ENCODE data around the gene TOP3B. TPM values are rescaled to one million over a fixed set of nuclear protein-coding genes. Genes with fewer than 3 reads are reported as not detected.

TOP3B gene
- total RNA-seq, 1 donor from 2014 or later, result 53.9 TPM

DNA sequence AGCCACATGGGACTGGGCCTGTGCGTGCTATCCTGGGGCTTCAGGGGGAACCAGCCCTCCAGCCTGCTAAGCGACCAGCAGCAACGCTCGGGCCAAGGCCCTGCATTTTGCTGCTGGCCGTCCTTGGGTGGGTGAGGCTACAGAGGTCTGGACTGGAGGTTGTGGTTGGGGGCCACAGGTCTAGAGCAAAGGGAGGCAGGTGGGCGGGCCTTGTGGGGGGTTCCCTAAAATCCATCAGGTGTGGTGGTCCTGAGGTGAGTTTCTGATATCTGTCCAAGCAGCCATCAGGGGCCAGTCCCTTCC is 64.7 kb downstream of the TOP3B start:
- peaks cover 11% of the 10 kb centered on the region for H4K20me1 ChIP-seq (ENCODE audit: low read depth)
- no peak overlapping the region for H3K4me2 ChIP-seq
- no peaks in the 10 kb centered on the region for H3K27me3 ChIP-seq
- no peak overlapping the region for H3K9ac ChIP-seq
- TF ChIP-seq EZH2phosphoT487 (IDR thresholded peaks at IDR 0.05) (no peak), CTCF (IDR thresholded peaks at IDR 0.05) (no peak), EZH2 (IDR thresholded peaks at IDR 0.05) (no peak)
- H3F3A ChIP-seq (ENCODE audit: low read depth), result peaks cover 40% of the 10 kb centered on the region
- Mint-ChIP-seq H3K9me3 (no peaks in the 10 kb centered on the region), H3K27me3 (ENCODE audit: insufficient read depth, low read depth) (peaks cover 4% of the 10 kb centered on the region), H3K36me3 (no peaks in the 10 kb centered on the region), H3K4me3 (no peak overlapping the region), H3K27ac (peak overlapping the region; percentile 25), H3K4me1 (peaks cover 20% of the 10 kb centered on the region)
- no peak overlapping the region for H3K4me3 ChIP-seq
- no peak overlapping the region for H2AFZ ChIP-seq (replicated peaks)
- H3K36me3 ChIP-seq, result no peaks in the 10 kb centered on the region
- H3K4me1 ChIP-seq, result peaks cover 48% of the 10 kb centered on the region
- H3K27ac ChIP-seq, result no peak overlapping the region
- no peaks in the 10 kb centered on the region for H3K9me3 ChIP-seq (ENCODE audit: low read depth)
- H3K79me2 ChIP-seq (ENCODE audit: low read depth), result no peaks in the 10 kb centered on the region
- DNase-seq (ENCODE audit: low spot score), result no peak

DNA sequence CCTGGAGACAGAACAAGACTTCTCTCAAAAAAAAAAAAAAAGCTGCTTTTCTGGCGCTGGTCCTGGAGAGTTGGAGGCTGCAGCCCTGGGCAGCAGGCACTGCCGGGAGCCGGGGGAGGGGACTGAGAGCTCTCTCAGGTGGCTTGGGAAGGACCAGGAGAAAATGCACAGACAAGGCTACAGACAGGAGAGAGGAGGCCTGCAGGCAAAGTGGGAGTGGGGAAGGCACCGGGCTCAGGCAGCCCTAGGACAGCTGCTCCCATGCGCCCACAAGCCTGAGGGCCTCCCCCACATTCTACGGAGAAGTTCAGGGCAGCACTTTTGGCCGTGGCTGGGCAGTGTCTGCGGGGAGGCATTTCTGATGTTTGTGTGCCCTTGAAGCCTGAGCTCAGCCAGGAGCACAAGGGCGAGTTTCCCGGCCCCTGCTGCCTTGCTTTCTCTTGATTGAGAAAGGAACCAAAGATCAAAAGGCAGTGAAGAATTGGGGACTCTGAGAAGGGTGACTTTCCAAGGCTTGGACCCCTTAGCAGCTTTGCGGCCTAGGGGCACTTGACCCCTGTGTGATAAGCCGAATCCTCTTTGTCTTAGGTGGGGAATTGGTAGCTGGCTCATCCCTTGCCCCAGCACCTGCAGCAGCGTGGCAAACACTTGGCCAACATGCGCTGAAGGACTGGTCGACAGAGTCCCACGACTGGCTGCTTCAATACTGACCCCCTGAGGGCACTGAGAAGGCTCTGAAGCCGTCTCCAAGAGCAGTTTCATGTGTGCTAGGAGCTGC is 65.2 kb downstream of the TOP3B start:
- Histone ChIP-seq H3K4me1 (peaks cover 47% of the 10 kb centered on the region), H3K27me3 (no peaks in the 10 kb centered on the region), H3K4me2 (peak overlapping the region; percentile 5), H3K9me3 (ENCODE audit: low read depth) (no peaks in the 10 kb centered on the region), H3K36me3 (no peaks in the 10 kb centered on the region), H3F3A (ENCODE audit: low read depth) (peaks cover 37% of the 10 kb centered on the region), H3K27ac (no peak overlapping the region), H3K9ac (no peak overlapping the region), H4K20me1 (ENCODE audit: low read depth) (peaks cover 11% of the 10 kb centered on the region), H3K79me2 (ENCODE audit: low read depth) (no peaks in the 10 kb centered on the region), H3K4me3 (no peak overlapping the region), H2AFZ (replicated peaks) (no peak overlapping the region)
- DNase-seq (ENCODE audit: low spot score), result no peak
- Mint-ChIP-seq H3K27ac (peak overlapping the region; percentile 66), H3K4me3 (no peak overlapping the region), H3K4me1 (peaks cover 20% of the 10 kb centered on the region), H3K9me3 (no peaks in the 10 kb centered on the region), H3K36me3 (no peaks in the 10 kb centered on the region), H3K27me3 (ENCODE audit: insufficient read depth, low read depth) (peaks cover 4% of the 10 kb centered on the region)
- TF ChIP-seq CTCF (IDR thresholded peaks at IDR 0.05) (no peak), EZH2phosphoT487 (IDR thresholded peaks at IDR 0.05) (no peak), EZH2 (IDR thresholded peaks at IDR 0.05) (no peak)

DNA sequence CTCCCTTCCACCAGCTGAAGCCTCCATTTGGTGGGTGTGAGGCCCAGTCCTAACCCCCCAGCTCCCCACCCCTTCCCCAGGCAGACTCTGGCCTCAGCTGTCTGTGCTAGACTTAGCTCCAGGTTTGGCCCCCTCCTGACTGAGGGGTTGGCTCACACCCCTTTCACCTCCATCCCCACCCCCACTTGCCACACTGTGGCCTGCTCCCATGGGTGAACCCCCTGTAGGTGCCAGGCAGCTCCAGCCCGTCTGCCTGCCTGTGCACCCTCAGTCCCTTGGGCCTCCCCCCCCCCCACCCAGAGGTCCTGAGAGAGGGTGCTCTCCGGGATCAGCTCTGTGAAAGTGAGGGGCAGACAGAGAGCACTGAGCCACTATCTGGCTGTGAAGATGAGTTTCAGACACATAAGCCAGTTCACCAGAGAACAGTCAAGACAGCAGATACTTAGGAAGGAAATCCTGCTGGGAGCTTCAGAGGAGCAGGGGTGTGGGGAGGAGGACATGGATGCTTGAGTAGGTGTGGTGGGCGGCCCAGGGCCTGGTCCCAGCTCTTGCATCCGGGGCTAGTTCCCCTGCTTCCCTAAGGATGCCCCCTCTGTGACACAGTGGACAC is 66.2 kb downstream of the TOP3B start:
- H3K4me3 Mint-ChIP-seq, result peak overlapping the region; percentile 50
- H3K36me3 Mint-ChIP-seq, result no peaks in the 10 kb centered on the region
- no peak overlapping the region for H2AFZ ChIP-seq (replicated peaks)
- no peaks in the 10 kb centered on the region for H3K79me2 ChIP-seq (ENCODE audit: low read depth)
- TF ChIP-seq EZH2phosphoT487 (IDR thresholded peaks at IDR 0.05), result no peak
- no peak for TF ChIP-seq CTCF (IDR thresholded peaks at IDR 0.05)
- no peak for TF ChIP-seq EZH2 (IDR thresholded peaks at IDR 0.05)
- H3K27ac Mint-ChIP-seq, result no peak overlapping the region
- no peak overlapping the region for H3K9ac ChIP-seq
- peaks cover 4% of the 10 kb centered on the region for H3K27me3 Mint-ChIP-seq (ENCODE audit: insufficient read depth, low read depth)
- no peak overlapping the region for H3K4me3 ChIP-seq
- H3K4me1 ChIP-seq, result peaks cover 37% of the 10 kb centered on the region
- H4K20me1 ChIP-seq (ENCODE audit: low read depth), result peaks cover 11% of the 10 kb centered on the region
- H3K4me2 ChIP-seq, result no peak overlapping the region
- peaks cover 17% of the 10 kb centered on the region for H3K4me1 Mint-ChIP-seq
- no peak for DNase-seq (ENCODE audit: low spot score)
- no peaks in the 10 kb centered on the region for H3K27me3 ChIP-seq
- peaks cover 30% of the 10 kb centered on the region for H3F3A ChIP-seq (ENCODE audit: low read depth)
- no peaks in the 10 kb centered on the region for H3K9me3 Mint-ChIP-seq
- no peaks in the 10 kb centered on the region for H3K36me3 ChIP-seq
- no peaks in the 10 kb centered on the region for H3K9me3 ChIP-seq (ENCODE audit: low read depth)
- no peak overlapping the region for H3K27ac ChIP-seq

Data from neural progenitor cell (in vitro differentiated cells).